Measurements from ENCODE around the gene SLC46A2.

The SLC46A2 gene

GRCh38 chr9:112858005-112858404 lies 32.7 kb downstream of the SLC46A2 start:
- DNase-seq (ENCODE audit: low read depth in 2 of 2): no peak

GRCh38 chr9:112856843-112857242 lies 33.8 kb downstream of the SLC46A2 start:
- no peak for DNase-seq (ENCODE audit: low read depth in 2 of 2)

- no peak for DNase-seq (ENCODE audit: low read depth in 2 of 2)
Observed at GRCh38 chr9:112856200-112856599, 34.5 kb downstream of the SLC46A2 start.

- no peak for DNase-seq (ENCODE audit: low read depth in 2 of 2)
Observed at GRCh38 chr9:112854657-112855056, 36.0 kb downstream of the SLC46A2 start.

GRCh38 chr9:112853882-112854585 lies 36.6 kb downstream of the SLC46A2 start:
- DNase-seq (ENCODE audit: low read depth in 2 of 2): no peak

GRCh38 chr9:112852741-112853504 lies 37.8 kb downstream of the SLC46A2 start:
- no peak for DNase-seq (ENCODE audit: low read depth in 2 of 2)

- DNase-seq (ENCODE audit: low read depth in 2 of 2): no peak
Observed at GRCh38 chr9:112850840-112851239, 39.8 kb downstream of the SLC46A2 start.

- no peak for DNase-seq (ENCODE audit: low read depth in 2 of 2)
Observed at GRCh38 chr9:112849363-112849922, 41.2 kb downstream of the SLC46A2 start.

GRCh38 chr9:112848316-112849151 lies 42.1 kb downstream of the SLC46A2 start:
- no peak for DNase-seq (ENCODE audit: low read depth in 2 of 2)

GRCh38 chr9:112846528-112847488 lies 43.9 kb downstream of the SLC46A2 start:
- DNase-seq (ENCODE audit: low read depth in 2 of 2): no peak

GRCh38 chr9:112844771-112845542 lies 45.7 kb downstream of the SLC46A2 start:
- DNase-seq (ENCODE audit: low read depth in 2 of 2): peak; percentile 62 to 63

- DNase-seq (ENCODE audit: low read depth in 2 of 2): no peak
Observed at GRCh38 chr9:112842555-112842954, 48.1 kb downstream of the SLC46A2 start.

- no peak for DNase-seq (ENCODE audit: low read depth in 2 of 2)
Observed at GRCh38 chr9:112841261-112841660, 49.4 kb downstream of the SLC46A2 start.

GRCh38 chr9:112839331-112839730 lies 51.3 kb downstream of the SLC46A2 start:
- DNase-seq (ENCODE audit: low read depth in 2 of 2): no peak

- no peak for DNase-seq (ENCODE audit: low read depth in 2 of 2)
Observed at GRCh38 chr9:112838342-112838741, 52.3 kb downstream of the SLC46A2 start.

GRCh38 chr9:112836394-112836793 lies 54.3 kb downstream of the SLC46A2 start:
- no peak for DNase-seq (ENCODE audit: low read depth in 2 of 2)

- DNase-seq (ENCODE audit: low read depth in 2 of 2): no peak
Observed at GRCh38 chr9:112833081-112833480, 57.6 kb downstream of the SLC46A2 start.

GRCh38 chr9:112831969-112832368 lies 58.7 kb downstream of the SLC46A2 start:
- no peak for DNase-seq (ENCODE audit: low read depth in 2 of 2)

- DNase-seq (ENCODE audit: low read depth in 2 of 2): no peak
Observed at GRCh38 chr9:112831281-112831851, 59.3 kb downstream of the SLC46A2 start.
